KMS-11 (cell line): ENCODE data around the gene PPP1R3G.

Source experiments
- H2AFZ ChIP-seq: fragments of 200-600 bp; sonication (generic); 2 replicates; pipeline ENCODE4 v1.6.1; 2016; ENCODE audit warnings: antibody characterized with exemption, mixed run types, low read depth
- H3K27ac ChIP-seq: fragments of 200-600 bp; sonication (generic); 2 replicates; pipeline ENCODE4 v1.6.1; 2016; ENCODE audit warnings: mild to moderate bottlenecking, mixed run types
- H3K27me3 ChIP-seq: fragments of 200-600 bp; sonication (generic); 2 replicates; pipeline ENCODE4 v1.6.1; 2017; ENCODE audit warnings: mild to moderate bottlenecking, low read depth, mixed run types, moderate library complexity; ENCODE audit not compliant: insufficient read depth
- H3K36me3 ChIP-seq: fragments of 200-600 bp; sonication (generic); 2 replicates; pipeline ENCODE4 v1.6.1; 2017; ENCODE audit warnings: mild to moderate bottlenecking, mixed run types; ENCODE audit not compliant: insufficient read depth
- H3K4me1 ChIP-seq: fragments of 200-600 bp; sonication (generic); 2 replicates; pipeline ENCODE4 v1.6.1; 2016; ENCODE audit warnings: mild to moderate bottlenecking, low read depth, mixed run types; ENCODE audit not compliant: poor library complexity, severe bottlenecking
- H3K4me2 ChIP-seq: fragments of 200-600 bp; sonication (generic); 2 replicates; pipeline ENCODE4 v1.7.0; 2016; ENCODE audit warnings: mild to moderate bottlenecking, mixed run types
- H3K4me3 ChIP-seq: fragments of 200-600 bp; sonication (generic); IDR thresholded peaks from 2 replicates; pipeline ENCODE4 v1.6.1; 2017; ENCODE audit warnings: low read depth, low read length, mixed read lengths; ENCODE audit not compliant: insufficient read depth
- H3K79me2 ChIP-seq: fragments of 200-600 bp; sonication (generic); 2 replicates; pipeline ENCODE4 v1.6.1; 2016; ENCODE audit warnings: low read depth, mixed run types; ENCODE audit not compliant: insufficient read depth
- H3K9ac ChIP-seq: fragments of 200-600 bp; sonication (generic); 2 replicates; pipeline ENCODE4 v1.6.1; 2016; ENCODE audit warnings: mild to moderate bottlenecking, mixed run types
- H4K20me1 ChIP-seq: fragments of 200-600 bp; sonication (generic); 2 replicates; pipeline ENCODE4 v1.6.1; 2016; ENCODE audit warnings: mild to moderate bottlenecking, mixed run types; ENCODE audit not compliant: insufficient read depth
- TF ChIP-seq, protein P1 (sequence below): fragments of 200-600 bp; sonication (generic); conservative IDR thresholded peaks from 2 replicates; pipeline ENCODE4 v1.6.1; 2017; ENCODE audit warnings: low read depth, mild to moderate bottlenecking, antibody characterized with exemption, low read length, moderate library complexity, mixed read lengths

PPP1R3G gene

DNA sequence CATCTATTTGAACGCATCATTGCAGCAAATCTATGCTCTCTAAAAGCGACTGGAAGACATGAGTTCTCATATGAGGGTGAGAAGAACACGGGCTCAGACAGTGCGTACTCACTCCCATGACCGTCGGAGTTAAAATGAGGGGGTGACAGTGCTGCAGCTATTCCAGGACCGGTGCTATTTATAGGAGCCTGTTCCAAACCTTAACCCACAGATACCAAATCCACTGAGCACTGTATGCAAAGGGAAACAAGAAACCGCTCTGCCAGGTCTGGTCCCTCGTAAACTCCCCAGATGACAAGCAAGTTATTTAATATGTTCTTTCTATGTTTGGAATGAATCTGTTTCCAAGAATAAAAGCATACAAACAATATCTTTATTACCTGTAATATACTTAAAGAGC is 22.9 kb downstream of the PPP1R3G start:
- Histone ChIP-seq H3K27me3 (no peaks in the 10 kb centered on the region), H3K4me2 (no peak overlapping the region), H2AFZ (no peak overlapping the region), H3K9ac (no peak overlapping the region), H3K4me3 (no peak overlapping the region), H3K36me3 (no peaks in the 10 kb centered on the region), H4K20me1 (no peaks in the 10 kb centered on the region), H3K79me2 (no peaks in the 10 kb centered on the region), H3K27ac (no peak overlapping the region), H3K4me1 (no peaks in the 10 kb centered on the region)
- TF ChIP-seq, protein P1, sequence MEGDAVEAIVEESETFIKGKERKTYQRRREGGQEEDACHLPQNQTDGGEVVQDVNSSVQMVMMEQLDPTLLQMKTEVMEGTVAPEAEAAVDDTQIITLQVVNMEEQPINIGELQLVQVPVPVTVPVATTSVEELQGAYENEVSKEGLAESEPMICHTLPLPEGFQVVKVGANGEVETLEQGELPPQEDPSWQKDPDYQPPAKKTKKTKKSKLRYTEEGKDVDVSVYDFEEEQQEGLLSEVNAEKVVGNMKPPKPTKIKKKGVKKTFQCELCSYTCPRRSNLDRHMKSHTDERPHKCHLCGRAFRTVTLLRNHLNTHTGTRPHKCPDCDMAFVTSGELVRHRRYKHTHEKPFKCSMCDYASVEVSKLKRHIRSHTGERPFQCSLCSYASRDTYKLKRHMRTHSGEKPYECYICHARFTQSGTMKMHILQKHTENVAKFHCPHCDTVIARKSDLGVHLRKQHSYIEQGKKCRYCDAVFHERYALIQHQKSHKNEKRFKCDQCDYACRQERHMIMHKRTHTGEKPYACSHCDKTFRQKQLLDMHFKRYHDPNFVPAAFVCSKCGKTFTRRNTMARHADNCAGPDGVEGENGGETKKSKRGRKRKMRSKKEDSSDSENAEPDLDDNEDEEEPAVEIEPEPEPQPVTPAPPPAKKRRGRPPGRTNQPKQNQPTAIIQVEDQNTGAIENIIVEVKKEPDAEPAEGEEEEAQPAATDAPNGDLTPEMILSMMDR, result no peak

DNA sequence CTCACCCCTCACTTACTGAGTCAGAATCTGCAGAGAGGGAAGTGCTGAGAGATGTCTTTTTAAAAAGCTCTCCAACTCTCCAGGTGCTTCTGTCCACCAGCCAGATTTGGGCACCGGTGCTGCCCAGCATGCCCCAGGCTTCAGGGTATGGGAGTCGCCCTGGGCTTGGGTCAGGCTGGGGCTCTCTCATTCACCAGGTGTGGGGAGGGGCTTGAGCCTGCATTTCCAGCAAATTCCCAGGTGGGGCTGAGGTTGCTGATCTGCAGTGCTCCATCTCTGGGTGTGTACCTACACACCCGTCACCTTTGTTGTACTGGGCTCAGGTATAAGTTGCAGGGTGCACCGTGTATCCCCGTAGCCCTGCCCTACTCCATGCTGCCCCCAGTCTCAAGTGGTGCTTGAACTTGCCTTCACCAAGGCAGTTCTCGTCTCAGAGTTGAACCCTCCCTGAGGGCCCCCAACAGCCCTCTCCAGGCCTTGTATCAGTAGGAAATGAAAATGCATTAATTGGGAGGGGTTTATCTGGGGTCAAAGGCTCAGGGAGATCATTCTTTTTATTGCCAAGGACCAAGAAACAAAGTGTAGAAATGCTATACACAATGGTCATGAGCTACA is 23.5 kb downstream of the PPP1R3G start:
- H3K4me1 ChIP-seq, result no peaks in the 10 kb centered on the region

DNA sequence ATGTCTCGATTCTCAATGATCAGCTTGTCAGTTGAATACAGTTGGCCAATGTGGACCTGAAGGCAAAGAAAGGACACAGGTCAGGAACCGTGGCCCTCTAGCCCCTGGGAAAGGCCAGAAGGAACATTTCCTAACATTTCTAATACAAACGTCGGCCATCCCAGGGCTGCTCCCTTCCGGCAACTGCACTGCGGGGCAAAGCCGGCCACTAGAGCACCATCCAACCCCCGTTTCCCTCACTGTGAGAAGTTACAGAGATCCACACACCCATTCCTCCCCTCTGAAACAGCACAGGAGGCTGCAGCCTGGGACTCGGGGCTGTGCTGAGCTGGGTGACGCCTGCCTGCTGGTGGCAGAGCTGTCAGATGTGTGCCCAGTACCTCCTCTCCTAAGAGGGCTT is 24.3 kb downstream of the PPP1R3G start:
- H3K9ac ChIP-seq, result no peak overlapping the region
- H3K36me3 ChIP-seq, result no peaks in the 10 kb centered on the region
- H4K20me1 ChIP-seq, result no peaks in the 10 kb centered on the region
- H3K27me3 ChIP-seq, result no peaks in the 10 kb centered on the region
- TF ChIP-seq, protein P1, result no peak
- H3K27ac ChIP-seq, result no peak overlapping the region
- no peak overlapping the region for H3K4me3 ChIP-seq
- H3K79me2 ChIP-seq, result no peaks in the 10 kb centered on the region
- no peak overlapping the region for H2AFZ ChIP-seq
- H3K4me2 ChIP-seq, result no peak overlapping the region
- H3K4me1 ChIP-seq, result no peaks in the 10 kb centered on the region

More for the DNA sequence above, 23.5 kb downstream of the PPP1R3G start:
- Histone ChIP-seq H3K36me3 (no peaks in the 10 kb centered on the region), H3K27ac (no peak overlapping the region), H2AFZ (no peak overlapping the region), H3K4me2 (no peak overlapping the region), H4K20me1 (no peaks in the 10 kb centered on the region), H3K79me2 (no peaks in the 10 kb centered on the region), H3K9ac (no peak overlapping the region), H3K4me3 (no peak overlapping the region), H3K27me3 (no peaks in the 10 kb centered on the region)
- TF ChIP-seq, protein P1, result no peak

DNA sequence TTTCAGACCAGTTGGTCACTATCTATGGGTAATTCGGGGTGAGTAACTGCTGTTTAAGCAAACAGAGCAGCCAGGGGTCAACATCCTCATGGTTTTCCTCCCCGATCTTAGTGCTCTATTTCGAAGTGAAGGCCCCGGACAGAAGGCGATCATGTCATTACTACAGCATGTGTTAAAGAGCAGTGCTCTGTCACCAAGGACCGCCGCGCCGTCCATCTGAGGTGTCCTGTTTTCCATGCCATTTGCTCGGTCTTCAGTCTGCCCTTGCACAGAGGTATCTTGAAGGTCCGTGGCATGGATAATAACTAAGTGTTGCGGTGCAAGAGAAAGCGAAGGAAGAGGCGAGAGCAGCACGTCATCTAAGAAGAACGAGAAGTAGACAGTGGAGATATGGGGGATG is 25.1 kb downstream of the PPP1R3G start:
- no peaks in the 10 kb centered on the region for H4K20me1 ChIP-seq
- H3K27me3 ChIP-seq, result no peaks in the 10 kb centered on the region
- H3K27ac ChIP-seq, result no peak overlapping the region
- no peak overlapping the region for H3K4me2 ChIP-seq
- no peak overlapping the region for H3K9ac ChIP-seq
- no peaks in the 10 kb centered on the region for H3K79me2 ChIP-seq
- H2AFZ ChIP-seq, result no peak overlapping the region
- TF ChIP-seq, protein P1, result no peak
- H3K4me3 ChIP-seq, result no peak overlapping the region
- no peaks in the 10 kb centered on the region for H3K4me1 ChIP-seq
- H3K36me3 ChIP-seq, result no peaks in the 10 kb centered on the region
